HCT116 (cell line): ENCODE data around the gene RNF130.

Experiments
- EZH2 ChIP-seq: fragments of 200-600 bp; sonication (generic); IDR thresholded peaks from 2 replicates; pipeline ENCODE4 v1.6.1; 2017; ENCODE audit warnings: antibody characterized with exemption, mixed run types
- POLR2A ChIP-seq: IDR thresholded peaks from 2 replicates; pipeline ENCODE4 v1.7.0; 2011; ENCODE audit warnings: borderline replicate concordance; ENCODE audit not compliant: insufficient read depth, insufficient read length; ENCODE audit errors: extremely low read depth
- POLR2AphosphoS5 ChIP-seq: IDR thresholded peaks from 2 replicates; pipeline ENCODE4 v1.6.1; 2011; ENCODE audit warnings: mild to moderate bottlenecking, low read depth, low read length, moderate library complexity
- TF ChIP-seq, protein P1 (sequence below), 3 experiments: fragments of 200-600 bp in 1 of 3; sonication (generic) in 1 of 3; IDR thresholded peaks in 2 of 3; conservative IDR thresholded peaks in 1 of 3; 2 replicates each; pipeline ENCODE4 v1.5.1; 2012 to 2017; ENCODE audit warnings: low read depth in 2 of 3, low read length in 2 of 3, antibody characterized with exemption in 1 of 3, borderline replicate concordance in 1 of 3, control low read depth in 1 of 3, mild to moderate bottlenecking in 1 of 3, mixed read lengths in 1 of 3, mixed run types in 1 of 3, moderate library complexity in 1 of 3; ENCODE audit not compliant: insufficient read depth in 1 of 3

GRCh38 chr5:180079702-180080466, 8.3 kb upstream of the RNF130 start:
- TF ChIP-seq POLR2A = no peak
- TF ChIP-seq EZH2 = no peak
- TF ChIP-seq, protein P1, sequence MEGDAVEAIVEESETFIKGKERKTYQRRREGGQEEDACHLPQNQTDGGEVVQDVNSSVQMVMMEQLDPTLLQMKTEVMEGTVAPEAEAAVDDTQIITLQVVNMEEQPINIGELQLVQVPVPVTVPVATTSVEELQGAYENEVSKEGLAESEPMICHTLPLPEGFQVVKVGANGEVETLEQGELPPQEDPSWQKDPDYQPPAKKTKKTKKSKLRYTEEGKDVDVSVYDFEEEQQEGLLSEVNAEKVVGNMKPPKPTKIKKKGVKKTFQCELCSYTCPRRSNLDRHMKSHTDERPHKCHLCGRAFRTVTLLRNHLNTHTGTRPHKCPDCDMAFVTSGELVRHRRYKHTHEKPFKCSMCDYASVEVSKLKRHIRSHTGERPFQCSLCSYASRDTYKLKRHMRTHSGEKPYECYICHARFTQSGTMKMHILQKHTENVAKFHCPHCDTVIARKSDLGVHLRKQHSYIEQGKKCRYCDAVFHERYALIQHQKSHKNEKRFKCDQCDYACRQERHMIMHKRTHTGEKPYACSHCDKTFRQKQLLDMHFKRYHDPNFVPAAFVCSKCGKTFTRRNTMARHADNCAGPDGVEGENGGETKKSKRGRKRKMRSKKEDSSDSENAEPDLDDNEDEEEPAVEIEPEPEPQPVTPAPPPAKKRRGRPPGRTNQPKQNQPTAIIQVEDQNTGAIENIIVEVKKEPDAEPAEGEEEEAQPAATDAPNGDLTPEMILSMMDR (IDR thresholded peaks at IDR 0.05 in 2 of 3, conservative IDR thresholded peaks at IDR 0.05 in 1 of 3; ENCODE audit: borderline replicate concordance in 1 of 3, insufficient read depth in 1 of 3, low read depth in 2 of 3, low read length in 2 of 3) = no peak
- TF ChIP-seq POLR2AphosphoS5 = no peak
